C4-2B (cell line): ENCODE results near the gene RASAL3.
A peak's percentile ranks its signal among the peaks of the same experiment; 100 is the strongest.

Experiments used
- H3K27ac ChIP-seq: fragments of 450-650 bp; 2 replicates; pipeline ENCODE4 v1.5.1; 2017
- ZFX ChIP-seq: fragments of 450-650 bp; IDR thresholded peaks from 2 replicates; pipeline ENCODE4 v1.6.1; 2017
- TF ChIP-seq, protein P1 (sequence below): fragments of 450-650 bp; conservative IDR thresholded peaks from 2 replicates; pipeline ENCODE4 v1.5.1; 2017; ENCODE audit warnings: mild to moderate bottlenecking

RASAL3 gene

DNA sequence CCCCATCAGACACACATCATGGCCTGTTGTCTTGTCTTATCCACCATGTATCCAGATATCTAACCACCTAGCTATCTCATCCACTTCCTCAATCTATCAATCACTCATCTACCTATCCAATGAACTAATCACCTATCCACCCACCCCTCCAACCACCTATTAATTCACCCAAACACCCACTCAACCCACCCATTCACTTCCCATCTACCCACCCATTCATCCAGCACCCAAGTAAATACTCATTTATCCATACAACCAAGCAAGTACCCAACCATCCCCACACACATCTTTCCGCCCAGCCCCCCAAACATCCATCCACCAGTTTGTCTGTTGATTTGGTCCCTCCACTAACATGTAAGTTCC, 13.8 kb downstream of the RASAL3 start:
- H3K27ac ChIP-seq: no peak overlapping the region
- TF ChIP-seq ZFX: no peak
- TF ChIP-seq, protein P1, sequence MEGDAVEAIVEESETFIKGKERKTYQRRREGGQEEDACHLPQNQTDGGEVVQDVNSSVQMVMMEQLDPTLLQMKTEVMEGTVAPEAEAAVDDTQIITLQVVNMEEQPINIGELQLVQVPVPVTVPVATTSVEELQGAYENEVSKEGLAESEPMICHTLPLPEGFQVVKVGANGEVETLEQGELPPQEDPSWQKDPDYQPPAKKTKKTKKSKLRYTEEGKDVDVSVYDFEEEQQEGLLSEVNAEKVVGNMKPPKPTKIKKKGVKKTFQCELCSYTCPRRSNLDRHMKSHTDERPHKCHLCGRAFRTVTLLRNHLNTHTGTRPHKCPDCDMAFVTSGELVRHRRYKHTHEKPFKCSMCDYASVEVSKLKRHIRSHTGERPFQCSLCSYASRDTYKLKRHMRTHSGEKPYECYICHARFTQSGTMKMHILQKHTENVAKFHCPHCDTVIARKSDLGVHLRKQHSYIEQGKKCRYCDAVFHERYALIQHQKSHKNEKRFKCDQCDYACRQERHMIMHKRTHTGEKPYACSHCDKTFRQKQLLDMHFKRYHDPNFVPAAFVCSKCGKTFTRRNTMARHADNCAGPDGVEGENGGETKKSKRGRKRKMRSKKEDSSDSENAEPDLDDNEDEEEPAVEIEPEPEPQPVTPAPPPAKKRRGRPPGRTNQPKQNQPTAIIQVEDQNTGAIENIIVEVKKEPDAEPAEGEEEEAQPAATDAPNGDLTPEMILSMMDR: no peak

DNA sequence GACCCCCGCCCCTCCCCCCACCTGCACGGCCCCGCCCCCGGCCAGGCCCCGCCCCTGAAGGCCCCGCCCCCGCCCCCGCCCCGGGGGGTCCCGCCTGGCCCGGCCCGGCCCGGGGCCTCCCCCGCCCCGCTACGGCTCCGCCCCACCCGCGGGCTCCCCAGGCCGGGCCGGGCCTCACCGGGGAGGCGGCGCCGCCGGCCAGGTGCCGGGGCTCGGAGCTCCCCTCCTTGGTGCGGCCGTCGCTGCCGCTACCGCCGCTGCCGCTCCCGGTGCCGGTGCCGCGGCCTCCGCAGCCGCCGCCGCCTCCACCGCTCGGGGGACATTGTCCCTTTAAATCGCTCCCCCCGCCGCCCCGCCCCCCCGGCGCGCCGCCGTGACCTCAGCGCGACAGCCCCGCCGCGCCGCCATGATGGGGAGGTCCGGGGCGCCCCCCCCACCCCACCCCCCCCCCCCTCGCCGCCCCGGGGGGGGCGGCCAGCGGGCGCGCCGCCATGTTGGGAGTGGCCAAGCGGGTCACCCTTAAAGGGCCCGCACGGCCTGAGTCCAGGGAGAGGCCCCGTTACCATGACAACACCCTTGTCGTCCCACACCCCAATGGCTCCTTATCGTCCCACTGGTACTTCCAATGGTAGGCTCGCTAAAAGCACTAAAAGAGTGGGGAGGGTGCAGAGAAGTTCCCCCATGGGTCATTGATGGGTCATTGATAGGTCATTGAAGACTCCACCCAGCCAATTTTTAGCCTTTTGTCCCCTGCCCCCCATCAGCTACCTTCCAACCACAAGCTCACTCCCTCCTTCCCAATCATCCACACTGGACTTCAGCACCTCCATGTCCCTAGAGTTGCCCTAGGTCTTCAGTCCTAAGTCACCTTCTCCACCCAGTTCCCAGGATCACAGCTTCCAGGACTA, 14.5 kb downstream of the RASAL3 start, which contains the start of gene WIZ:
Gene WIZ, minus strand, starts transcription at position 337 of the 908 bp plus-strand sequence. CDS start 1,649 bp downstream, outside the sequence.
- TF ChIP-seq, protein P1: no peak
- 0 out of 2 replicates have a peak, but pooled peaks have one; percentile 18 for TF ChIP-seq ZFX
- peak within 1 kb of the TSS; percentile 10; the same call in 1 of the 2 replicates for H3K27ac ChIP-seq

DNA sequence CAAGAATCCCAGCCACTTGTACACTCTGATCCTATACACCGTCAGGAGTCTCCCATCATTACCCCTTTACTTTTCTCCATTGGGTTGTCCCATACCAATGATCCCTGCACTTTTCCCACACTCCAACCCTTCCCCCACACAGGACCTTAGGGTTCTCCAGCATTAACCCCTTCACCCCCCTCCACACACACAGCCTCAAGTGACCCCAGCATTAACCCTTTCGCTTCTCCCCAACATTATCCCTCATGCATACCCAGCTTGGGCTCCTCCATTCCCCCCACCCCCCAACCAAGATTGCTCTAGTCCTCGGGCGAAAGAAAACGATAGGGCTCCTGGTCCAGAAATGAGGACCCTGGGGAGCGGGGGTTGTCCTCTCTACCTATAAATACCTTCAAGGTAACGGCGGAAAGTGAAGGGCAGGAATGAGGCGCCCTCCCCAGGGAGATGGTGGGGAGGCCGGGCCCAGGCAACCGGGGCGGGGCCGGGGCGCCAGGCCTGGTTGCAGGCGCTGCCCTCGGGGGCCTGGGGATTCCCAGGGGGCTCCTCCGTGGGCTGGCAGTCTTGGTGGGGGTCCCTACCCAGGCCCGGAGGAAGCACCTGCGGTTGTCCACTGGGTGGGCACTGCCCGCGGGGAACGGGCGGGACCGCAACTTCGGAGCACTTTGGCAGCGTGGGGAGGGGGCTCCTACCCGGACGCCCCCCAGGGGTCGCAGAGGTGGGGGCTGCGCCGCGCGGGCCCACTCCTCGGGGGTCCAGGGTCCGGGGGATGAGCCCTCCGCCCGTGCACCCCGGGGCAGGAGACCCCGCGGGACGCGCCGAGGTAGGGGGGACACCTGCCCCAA, 15.3 kb downstream of the RASAL3 start:
- TF ChIP-seq ZFX: no peak
- TF ChIP-seq, protein P1: no peak
- peak overlapping the region; percentile 10; the same call in 1 of the 2 replicates for H3K27ac ChIP-seq

GRCh38 chr19:15448044-15448777, 16.1 kb downstream of the RASAL3 start:
- no peak overlapping the region for H3K27ac ChIP-seq
- TF ChIP-seq, protein P1: no peak
- no peak for TF ChIP-seq ZFX

DNA sequence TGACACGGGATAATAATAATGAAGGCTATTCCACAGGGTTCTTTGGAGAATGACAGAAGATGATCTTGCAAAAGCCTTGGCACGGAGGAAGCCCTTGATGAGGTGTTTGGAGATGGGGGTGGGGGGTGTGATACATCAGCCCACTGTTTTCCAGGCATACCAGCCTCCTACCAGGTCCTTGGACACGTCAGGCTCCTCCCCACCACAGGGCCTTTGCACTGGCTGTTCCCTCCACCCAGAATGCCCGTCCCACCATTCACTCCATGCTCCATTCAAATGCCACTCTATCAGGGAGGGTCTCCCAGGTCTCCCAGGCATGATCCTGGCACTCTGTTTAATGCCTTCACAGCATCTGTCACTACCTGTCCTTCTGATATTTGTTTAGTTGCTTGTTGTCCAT, 17.3 kb downstream of the RASAL3 start:
- no peak overlapping the region for H3K27ac ChIP-seq
- TF ChIP-seq, protein P1: no peak
- no peak for TF ChIP-seq ZFX

DNA sequence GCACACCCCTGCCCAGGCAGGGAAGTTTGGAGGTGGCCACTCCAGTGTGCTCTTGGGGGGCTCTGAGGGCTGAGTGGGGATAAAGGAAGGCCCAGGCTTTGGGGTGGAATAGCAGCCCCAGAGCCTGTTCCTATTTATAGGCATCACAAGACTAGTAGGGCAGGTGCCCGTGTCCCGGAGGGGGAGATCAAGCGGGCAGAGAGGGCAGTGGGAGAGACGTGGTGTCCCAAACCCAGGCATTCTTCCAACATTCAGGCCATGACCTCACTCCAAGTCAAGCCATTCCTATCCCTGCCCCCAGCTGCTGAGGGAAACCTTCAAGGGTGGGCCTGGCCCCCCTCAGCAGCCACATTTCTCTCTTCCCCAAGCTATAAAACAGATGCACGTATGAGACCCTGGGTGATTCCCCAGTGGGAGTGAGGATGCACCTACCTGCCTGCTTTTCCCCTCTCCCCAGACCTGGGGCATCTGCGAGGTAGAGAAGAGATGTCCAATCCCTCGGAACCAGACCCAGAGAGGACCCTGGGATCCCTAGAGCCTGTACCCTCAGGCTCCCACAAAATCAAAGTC, 18.5 kb downstream of the RASAL3 start:
- no peak for TF ChIP-seq ZFX
- TF ChIP-seq, protein P1: no peak

More for the DNA sequence above, 18.5 kb downstream of the RASAL3 start:
- 0 out of 2 replicates have a peak overlapping the region, but pooled peaks have one; percentile 9 for H3K27ac ChIP-seq
